ENCODE measurements around the gene PYGL. TPM values are rescaled to one million over a fixed set of nuclear protein-coding genes. Genes with fewer than 3 reads are reported as not detected.
A peak's percentile ranks its signal among the peaks of the same experiment; 100 is the strongest.
"Not testable (repeated sequence)": the region's sequence is repeated elsewhere in the genome, so short reads cannot be mapped to it uniquely, and the experiment has no call there.

PYGL gene
- total RNA-seq, 1 donor from 2014 or later = 134 TPM

DNA sequence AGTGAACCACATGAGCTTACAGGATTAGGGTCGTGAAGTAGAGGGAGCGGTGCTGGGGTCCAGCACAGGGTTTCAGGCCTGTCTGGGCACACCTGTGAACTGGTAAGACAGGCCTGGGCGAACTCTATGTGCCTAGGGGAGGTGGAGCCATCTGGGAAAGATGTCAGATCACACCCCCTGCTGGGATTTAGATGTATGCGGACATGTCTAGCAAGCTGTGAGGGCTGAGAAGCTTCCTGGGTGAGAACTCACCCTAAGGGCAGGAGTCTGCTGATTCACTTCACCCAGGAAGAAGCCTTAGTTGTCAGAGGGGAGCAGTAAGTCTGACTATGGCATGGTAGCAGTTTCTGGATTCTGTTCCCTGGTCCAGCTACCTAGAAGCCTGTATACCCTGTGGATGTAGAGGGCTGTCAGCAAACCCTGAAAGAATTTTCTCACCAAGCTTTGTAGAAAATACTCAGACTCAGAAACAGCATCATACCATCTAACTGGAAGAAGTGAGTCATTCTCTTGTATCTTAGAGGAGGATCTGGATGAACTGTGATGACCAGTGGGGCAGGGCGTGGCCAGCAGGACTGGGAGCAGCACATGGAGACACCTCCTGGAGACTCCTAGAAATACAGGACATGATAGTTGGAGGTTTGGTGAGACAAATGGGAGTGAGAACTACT is 11.2 kb upstream of the PYGL start:
- peak; percentile 64 for DNase-seq (ENCODE audit: low read depth, low spot score)

DNA sequence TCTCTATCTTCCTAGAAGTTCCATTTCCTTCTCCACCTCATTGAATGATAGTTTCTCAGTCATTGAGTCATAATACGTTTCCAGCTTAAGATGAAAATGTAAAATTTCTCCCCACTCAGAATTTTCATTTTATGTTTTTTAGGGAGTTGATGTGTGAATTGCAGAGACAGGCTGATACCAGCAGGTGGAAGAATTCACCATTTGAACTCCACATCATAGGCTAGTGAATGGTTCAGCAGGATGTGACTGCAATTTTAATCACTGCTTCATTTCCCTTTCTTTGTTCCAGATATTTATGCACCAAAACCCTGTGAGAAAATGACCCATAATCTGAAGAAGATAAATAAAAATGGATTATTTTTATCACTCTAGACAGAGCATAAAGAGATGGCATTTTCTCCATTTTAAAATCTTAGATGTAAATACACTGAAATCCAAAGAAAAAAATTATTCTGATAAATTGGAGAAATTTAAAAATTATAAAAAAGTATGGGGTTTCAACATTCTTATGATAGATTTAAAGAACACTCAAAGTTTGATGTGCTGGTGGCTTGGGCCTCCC is 10.6 kb upstream of the PYGL start:
- DNase-seq (ENCODE audit: low read depth, low spot score) = peak; percentile 61

DNA sequence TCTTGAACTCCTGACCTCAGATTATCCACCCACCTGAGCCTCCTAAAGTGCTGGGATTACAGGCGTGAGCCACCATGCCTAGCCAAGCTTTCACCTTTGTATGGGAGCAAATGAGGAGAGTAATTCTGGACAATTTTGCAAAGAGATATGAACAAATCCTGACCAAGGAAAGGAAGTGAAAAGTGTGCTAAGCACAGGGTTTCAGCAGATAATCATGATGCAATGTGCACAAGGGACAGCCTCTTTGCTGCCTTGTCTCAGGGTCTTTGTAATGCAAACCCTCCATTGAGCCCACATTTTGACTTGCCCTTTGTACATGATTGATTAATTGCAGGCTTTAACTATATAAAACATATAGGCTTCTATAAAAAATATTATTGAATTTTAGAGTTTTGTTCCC is 9.2 kb upstream of the PYGL start:
- no peak for DNase-seq (ENCODE audit: low read depth, low spot score)

DNA sequence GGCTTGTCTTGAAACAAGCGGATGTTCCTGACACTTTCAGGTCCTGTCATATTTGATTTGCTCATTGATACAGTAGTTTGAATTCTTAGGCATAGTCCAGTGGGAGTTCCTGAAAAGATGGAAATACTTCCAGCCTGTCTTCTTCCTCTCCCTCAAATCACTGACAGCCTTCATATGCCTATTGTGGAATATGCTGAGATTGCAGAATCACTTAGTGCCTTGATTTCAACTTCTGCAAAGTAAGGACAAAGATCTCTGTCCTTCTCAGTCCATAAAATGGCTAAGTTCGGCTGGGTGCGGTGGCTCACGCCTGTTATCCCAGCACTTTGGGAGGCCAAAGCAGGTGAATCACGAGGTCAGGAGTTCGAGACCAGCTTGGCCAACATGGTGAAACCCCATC is 6.7 kb upstream of the PYGL start:
- no peak for DNase-seq (ENCODE audit: low read depth, low spot score)

DNA sequence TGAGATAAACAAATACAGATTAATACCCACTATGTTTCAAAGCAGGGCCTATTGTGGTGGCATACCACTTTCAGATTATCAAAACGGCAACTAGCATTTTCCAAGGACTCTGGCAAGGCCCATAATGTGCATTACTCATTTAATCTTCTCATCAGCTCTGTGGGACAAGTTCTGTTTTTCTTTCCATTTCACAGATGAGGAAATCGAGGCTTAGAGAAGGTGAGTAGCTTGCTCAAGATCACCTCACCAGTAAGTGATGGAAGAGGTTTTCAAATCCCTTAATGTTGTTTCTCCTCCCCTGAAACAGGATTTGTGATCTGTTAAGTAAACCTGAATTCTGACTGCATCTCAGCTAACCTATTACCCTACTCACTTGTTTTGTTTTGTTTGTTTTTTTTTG is 3.9 kb upstream of the PYGL start:
- DNase-seq (ENCODE audit: low read depth, low spot score) = no peak

DNA sequence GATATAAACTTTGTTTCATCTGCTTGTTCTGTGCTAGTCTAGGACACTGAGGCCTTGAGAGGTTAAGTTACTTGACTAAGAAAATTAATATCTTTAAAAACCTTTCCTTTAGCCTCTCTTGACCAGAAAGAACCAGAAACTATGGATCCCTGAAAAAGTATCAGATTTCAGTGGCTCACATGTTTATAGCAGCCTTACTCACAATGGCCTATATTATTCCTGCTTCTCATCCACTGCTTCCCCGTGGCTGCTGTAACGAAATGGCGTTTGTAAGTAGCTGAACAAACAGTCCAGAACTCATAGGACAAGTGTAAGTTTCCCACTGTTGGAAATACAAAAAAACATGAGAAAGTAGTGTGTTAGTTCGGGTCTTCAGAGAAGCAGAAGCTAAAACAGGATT is 3.2 kb upstream of the PYGL start:
- no peak for DNase-seq (ENCODE audit: low read depth, low spot score)

DNA sequence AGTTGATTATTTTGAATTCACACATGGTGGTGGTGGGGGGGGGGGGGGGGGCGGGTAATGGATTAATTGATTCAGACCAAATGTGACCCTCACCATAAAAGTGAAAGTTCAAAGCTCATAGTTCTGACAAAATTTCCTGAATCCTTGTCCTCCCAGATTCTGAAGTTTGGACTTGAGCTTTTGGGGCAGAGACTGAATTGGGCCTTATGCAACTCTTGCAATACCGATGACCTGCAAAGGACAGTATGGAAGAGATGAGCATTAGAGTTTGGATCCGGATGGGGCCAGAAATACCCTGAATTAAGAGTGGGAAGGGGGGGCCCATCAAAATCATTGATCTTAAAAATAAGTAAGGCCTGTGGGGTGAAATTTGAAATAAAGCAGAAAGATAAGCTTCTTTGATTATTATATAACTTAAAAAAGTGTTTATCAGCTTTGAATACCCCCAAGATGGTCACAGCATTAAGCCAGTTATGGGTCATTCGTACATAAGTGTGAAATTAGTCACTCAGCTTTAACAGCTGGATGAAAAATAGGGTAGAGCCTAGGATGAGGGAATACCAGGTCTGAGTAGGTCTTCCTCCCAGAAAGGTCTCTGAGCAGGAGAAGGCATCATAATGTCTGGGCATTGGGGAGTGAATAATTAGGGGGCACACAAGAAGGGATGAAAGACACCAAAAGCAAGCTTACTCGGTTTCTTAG is 2.1 kb upstream of the PYGL start:
- DNase-seq (ENCODE audit: low read depth, low spot score) = no peak

DNA sequence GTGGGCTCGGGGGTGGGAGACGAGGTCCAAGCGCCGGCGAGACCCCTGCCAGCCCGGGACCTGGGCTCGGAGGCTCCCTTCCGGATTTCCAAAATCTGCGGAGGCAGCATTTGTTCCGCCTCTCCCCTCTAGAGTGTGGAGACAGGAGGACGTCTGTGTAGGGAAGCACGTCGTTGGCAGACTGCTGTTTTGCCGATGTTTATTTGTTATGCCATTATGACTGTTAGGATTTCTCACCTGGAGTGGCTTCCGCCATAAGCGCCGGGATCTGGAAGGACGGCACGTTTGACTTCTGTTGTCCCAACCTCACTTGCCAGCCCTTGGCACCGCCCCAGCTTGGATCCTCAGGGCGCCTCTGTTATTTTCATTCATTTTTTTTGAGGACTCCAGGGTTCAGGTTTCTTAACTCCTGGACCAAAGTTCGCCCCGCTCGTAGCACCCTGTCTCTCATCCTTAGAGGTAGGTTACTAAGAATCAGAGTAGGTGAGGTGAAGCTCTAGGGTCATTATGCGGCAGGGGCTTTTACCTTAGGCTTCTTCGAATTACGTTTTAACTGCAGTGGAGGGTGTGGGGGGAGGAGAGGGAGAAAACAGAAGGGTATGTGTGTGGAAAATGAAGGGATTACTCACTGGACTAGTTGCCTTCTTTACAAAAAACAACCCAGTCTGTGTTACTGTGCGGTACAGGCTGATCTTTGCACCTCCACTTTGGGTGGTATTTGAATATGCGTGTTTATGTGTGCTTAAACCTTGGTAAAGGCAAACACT is 547 bp upstream of the PYGL start:
- no peak for DNase-seq (ENCODE audit: low read depth, low spot score)

DNA sequence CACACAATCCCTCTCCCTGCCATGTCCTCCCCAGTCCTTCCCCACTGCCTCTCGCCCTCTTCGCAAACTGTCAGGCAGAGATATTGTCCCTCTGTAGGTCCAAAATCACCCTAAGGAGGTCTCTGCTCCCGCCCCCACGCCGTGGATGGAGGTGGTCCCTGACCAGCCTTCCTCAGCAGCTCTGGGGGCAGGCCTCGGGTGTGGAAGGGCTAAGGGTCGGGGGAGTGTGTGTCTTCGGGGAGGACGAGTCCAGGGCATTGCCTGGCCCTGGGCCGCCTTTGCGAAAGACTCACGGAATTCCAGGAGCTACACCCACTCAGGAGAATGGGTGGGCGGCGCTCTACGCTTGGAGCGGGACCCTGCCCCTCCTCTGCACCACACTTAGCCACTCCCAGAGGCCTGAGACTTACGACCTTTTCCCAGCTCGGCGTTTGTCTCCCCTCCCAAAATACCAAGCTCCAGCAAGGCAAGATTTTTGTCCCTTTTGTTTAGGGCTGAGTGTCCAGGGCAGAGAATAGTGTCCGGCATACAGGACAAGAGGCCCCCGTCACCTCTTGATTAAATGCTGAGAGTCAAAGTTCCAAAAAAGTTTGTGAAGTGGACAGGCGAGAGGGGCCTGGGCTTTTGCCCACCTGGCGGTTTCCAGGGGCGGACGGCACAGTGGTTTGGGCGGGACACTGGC is 881 bp downstream of the PYGL start:
- DNase-seq (ENCODE audit: low read depth, low spot score) = no peak

DNA sequence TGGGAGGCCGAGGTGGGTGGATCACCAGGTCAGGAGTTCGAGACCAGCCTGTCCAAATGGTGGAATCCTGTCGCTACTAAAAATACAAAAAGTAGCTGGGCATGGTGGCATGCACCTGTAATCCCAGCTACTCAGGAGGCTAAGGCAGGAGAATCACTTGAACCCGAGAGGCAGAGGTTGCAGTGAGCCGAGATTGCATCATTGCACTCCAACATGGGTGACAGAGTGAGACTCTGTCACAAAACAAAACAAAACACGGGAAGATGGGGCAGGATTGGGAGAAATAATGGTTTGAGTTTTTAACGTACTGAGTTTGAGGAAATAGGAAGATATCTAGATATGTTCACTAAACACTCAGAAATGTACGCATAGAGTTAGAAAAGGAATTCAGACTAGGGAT is 2.6 kb downstream of the PYGL start:
- not testable (repeated sequence) for DNase-seq (ENCODE audit: low read depth, low spot score)

DNA sequence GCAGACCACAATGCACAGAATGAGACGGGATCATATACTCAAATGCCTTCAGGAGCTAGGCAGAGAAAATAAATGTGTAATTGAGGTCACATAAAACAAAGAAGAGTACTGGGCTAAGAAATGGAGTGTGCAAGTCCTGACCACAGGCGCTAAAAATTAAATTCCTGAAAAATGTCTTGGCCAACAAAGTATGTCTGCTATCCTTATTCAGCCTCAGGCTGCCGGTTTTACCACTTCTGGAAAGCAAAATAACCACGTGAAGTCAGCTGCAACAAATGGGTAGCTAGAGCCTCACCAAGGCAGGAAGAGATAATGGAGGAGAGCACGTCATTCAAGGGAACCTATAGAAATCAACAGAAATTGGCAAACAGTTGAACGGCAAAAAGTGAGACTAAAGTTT is 3.1 kb downstream of the PYGL start:
- DNase-seq (ENCODE audit: low read depth, low spot score) = no peak

DNA sequence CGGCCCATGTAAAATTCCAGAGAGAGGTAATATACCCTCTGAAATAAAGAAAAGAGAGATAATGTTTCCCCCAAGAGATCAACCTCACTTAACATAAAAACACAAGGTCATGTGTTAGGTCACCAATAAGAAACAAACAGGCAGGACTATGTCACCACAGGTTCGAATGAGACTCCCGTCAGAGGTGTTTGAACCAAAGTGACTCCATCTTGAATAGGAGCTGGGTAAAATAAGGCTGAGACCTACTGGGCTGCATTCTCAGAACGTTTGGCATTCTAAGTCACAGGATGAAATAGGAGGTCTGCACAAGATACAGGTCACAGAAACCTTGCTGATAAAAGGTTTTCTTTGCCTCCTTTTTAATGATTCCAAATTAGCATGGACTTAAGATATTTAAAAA is 6.5 kb downstream of the PYGL start:
- DNase-seq (ENCODE audit: low read depth, low spot score) = no peak

DNA sequence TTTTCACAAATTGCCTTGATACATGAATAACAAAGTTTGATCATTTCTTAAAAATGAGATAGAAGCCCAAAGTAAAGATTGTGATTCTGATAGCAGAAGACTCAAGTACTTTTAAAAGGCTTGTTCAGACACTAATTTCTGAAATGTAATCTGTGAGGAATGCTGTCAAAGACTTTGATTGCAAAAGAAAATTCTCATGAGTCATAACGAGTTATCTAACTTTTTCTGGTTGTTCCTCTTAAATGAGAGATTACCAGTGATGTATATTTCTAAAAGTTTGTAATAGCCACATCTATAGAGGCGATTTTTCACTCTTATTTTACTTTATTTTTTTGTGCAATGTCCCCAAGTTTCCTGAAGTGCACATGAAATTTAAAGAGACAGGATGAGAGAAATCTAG is 7.0 kb downstream of the PYGL start:
- DNase-seq (ENCODE audit: low read depth, low spot score) = no peak

DNA sequence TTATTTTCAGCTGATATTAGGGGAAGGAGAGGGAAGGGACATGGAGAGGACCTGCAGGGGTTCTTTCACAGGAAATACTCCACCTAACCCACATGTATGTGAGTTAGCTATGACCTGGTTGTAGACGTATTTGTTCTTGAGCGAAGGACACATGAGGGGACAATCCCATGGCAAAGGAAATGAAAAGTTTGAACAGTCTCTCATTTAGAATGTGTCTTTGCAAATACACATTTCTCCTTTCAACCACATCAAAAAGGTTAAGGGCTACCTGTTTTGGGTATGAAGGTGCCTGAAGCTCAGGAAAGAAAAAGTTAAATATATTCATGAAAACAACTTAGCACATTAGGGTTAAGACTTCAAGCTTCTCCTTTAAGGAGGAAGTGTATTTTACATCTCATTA is 7.4 kb downstream of the PYGL start:
- no peak for DNase-seq (ENCODE audit: low read depth, low spot score)

DNA sequence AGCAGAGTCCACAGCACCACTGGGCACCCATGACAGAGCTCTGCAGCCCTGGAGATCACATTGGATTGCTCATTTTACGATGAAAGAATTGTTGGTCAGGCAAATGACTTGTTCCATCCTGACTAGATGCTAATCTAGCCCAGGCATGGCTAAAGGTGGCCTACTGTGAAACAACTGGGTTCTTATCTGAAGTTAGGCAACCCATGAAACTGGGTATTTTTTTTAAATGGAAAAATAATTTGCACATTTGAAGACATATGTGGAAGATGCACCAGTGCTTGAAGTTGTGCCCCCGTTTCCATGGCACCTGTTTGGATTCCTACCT is 8.3 kb downstream of the PYGL start:
- DNase-seq (ENCODE audit: low read depth, low spot score) = no peak

DNA sequence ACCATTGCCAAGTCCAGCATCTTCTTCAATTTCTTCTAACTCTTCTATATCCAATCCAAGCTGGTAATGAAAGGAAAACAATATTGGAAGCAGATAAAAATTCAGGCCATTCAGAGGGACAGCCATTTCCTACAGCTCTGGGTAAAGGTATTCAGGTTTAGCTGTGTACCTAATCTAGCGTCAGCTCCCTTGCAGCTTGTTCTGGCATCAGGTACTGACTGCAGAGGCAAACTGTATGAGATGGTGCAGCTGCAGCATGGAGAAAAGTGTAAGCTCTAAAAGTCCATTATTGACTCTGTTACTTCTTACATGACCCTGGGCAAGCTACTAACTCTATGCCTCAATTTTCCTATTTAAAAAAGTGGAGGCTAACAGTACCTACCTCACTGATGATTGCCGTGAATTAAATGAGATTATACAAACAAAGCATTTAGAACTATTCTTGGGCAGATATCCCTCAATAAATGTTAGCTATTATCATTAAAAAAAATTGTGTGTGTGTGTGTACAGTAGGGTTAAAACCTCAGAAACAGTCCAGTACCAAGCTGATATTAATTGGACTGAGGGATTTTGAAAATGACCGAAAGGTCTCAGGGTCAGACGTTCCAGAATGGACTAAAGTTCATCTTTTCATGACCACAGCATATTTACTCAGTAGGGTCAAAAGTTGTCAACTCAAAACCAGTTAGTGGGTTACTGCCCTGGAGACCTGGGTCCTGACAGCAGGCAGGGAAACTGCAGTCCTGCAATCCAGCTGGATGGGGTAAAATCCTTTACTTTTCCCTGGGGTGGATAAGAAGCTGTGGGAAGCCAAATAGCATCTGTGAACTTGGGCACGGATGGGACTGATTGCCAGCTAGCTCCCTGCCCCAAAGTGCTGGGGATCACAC is 8.9 kb downstream of the PYGL start:
- no peak for DNase-seq (ENCODE audit: low read depth, low spot score)

DNA sequence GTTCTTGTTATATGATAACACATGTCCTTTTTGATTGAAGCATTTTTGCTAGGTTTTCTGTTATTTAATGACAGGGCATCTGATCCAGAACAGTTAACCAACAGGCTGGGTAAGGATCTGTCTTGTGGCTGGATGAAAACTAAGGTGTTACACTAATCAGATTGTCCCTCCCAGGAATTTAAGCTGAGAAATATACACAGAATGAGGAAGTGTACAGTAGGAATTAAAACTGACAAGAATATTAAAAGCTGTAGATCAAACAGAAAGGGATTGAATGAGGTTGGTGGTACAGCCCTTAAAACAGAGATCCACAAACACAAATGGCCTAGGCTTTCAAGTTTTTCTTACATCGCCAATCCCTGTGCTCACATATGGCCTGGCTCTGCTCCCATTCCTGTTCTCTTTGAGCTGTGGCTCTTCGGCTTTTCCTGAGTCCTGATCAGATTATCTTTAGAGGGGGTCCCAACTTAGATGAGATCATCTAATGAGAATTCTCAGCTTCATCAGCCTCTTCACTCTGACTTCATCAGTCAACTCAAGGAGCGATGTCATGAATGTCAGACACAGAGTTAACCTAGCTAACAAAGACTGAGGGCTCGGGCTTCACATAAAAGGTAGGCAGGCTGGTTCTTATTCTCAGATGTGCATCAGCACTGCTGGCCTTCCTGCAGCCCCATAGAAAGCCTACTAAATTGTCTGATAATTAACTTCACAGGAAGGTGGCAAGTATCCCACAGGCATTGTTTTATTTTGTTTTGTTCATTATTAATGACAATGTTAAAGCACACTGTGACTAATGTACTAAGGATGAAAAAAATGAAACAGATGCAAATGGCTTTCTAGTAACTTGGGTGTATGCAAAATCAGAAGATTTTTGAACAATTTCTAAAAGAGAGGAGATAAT is 11.4 kb downstream of the PYGL start:
- DNase-seq (ENCODE audit: low read depth, low spot score) = no peak

DNA sequence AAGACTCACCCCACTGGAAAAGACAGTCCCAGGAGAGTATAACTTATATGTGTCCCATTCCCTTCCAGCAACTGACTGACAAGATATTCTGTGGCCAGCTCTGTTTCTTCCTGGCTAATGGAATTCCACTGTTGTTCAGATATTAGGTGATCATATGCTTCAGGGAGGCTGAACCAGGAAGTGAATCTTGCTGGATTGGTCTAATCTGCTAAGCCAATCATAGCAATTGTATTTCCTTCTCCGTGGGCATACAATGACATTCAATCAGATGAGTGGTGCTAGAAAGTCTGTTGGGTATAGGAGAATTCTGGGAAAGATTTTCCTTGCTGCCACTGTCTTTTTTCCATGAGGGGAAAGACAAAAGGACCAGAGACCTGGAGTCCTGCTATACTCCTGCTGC is 12.1 kb downstream of the PYGL start:
- DNase-seq (ENCODE audit: low read depth, low spot score) = no peak

DNA sequence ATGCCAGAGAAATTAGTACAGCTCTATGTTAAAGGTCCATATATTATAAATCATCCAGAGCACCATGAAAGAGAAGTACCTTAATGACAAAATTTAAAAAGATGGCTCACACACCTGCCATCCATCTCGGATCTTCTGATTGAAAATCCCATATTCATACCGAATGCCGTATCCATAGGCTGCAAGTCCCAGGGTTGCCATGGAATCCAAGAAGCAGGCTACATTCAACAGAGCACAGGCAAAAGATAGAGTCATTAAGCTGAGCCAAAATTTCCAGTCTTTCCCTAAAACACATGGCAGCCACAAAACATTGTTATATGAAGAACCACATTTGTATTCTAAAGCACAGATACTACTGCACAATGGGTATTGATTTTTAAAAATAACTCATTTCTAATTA is 12.7 kb downstream of the PYGL start:
- DNase-seq (ENCODE audit: low read depth, low spot score) = no peak

DNA sequence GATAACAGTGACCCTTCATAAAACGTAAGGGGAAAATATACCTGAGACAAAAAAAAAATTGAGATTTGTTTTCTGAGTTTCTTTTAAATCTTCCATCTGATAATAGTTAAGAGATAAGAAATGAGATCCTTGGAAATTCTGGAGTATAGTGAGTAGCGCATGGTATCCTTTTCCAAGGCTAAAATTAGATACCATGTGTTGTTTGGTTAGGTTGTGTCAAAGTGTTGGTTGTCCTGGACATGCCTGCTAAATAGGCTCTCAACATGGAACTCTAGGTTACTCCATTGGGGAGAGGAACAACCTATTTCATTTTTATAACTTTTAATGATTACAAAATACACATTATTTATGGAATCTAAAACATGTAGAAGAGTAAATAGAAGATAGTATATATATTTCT is 14.8 kb downstream of the PYGL start:
- no peak for DNase-seq (ENCODE audit: low read depth, low spot score)
